IPS-18a (cell line): ENCODE results near the gene ELMOD2.

ENCODE experiments used
- H3K27ac ChIP-seq: one replicate; pipeline ENCODE4 v1.5.1; 2013; ENCODE audit warnings: low read length
- H3K27me3 ChIP-seq: one replicate; pipeline ENCODE4 v1.6.1; 2013; ENCODE audit warnings: mild to moderate bottlenecking, low read length; ENCODE audit not compliant: control insufficient read depth, insufficient read depth
- H3K36me3 ChIP-seq: one replicate; pipeline ENCODE4 v1.6.1; 2013; ENCODE audit warnings: low read depth, low read length; ENCODE audit not compliant: control insufficient read depth
- H3K4me1 ChIP-seq: one replicate; pipeline ENCODE4 v1.6.1; 2013; ENCODE audit warnings: low read depth, low read length; ENCODE audit not compliant: control insufficient read depth
- H3K4me3 ChIP-seq: one replicate; pipeline ENCODE4 v1.5.1; 2013; ENCODE audit warnings: low read length
- H3K9ac ChIP-seq: one replicate; pipeline ENCODE4 v1.6.1; 2013; ENCODE audit warnings: mild to moderate bottlenecking, low read length, moderate library complexity
- H3K9me3 ChIP-seq: one replicate; pipeline ENCODE4 v1.6.1; 2013; ENCODE audit warnings: low read depth, low read length; ENCODE audit not compliant: control insufficient read depth

ELMOD2 gene

GRCh38 chr4:140595065-140595464 lies 71.1 kb downstream of the ELMOD2 start:
- no peaks in the 10 kb centered on the region for H3K9me3 ChIP-seq
- H3K9ac ChIP-seq: no peak overlapping the region
- H3K36me3 ChIP-seq: no peaks in the 10 kb centered on the region
- H3K4me3 ChIP-seq: no peak overlapping the region
- H3K4me1 ChIP-seq: no peaks in the 10 kb centered on the region
- H3K27ac ChIP-seq: no peak overlapping the region
- no peaks in the 10 kb centered on the region for H3K27me3 ChIP-seq

GRCh38 chr4:140600408-140600807 lies 76.4 kb downstream of the ELMOD2 start:
- Histone ChIP-seq H3K9ac (no peak overlapping the region), H3K27me3 (no peaks in the 10 kb centered on the region), H3K9me3 (no peaks in the 10 kb centered on the region), H3K36me3 (no peaks in the 10 kb centered on the region), H3K4me1 (no peaks in the 10 kb centered on the region), H3K4me3 (no peak overlapping the region), H3K27ac (no peak overlapping the region)

- no peaks in the 10 kb centered on the region for H3K4me1 ChIP-seq
- H3K4me3 ChIP-seq: no peak overlapping the region
- H3K27me3 ChIP-seq: no peaks in the 10 kb centered on the region
- no peak overlapping the region for H3K27ac ChIP-seq
- no peaks in the 10 kb centered on the region for H3K9me3 ChIP-seq
- H3K9ac ChIP-seq: no peak overlapping the region
- no peaks in the 10 kb centered on the region for H3K36me3 ChIP-seq
These were observed 78.7 kb downstream of the ELMOD2 start for GRCh38 chr4:140602714-140603113.

GRCh38 chr4:140603286-140603685 lies 79.3 kb downstream of the ELMOD2 start:
- H3K9ac ChIP-seq: no peak overlapping the region
- H3K9me3 ChIP-seq: no peaks in the 10 kb centered on the region
- H3K36me3 ChIP-seq: no peaks in the 10 kb centered on the region
- H3K27ac ChIP-seq: no peak overlapping the region
- H3K27me3 ChIP-seq: no peaks in the 10 kb centered on the region
- no peak overlapping the region for H3K4me3 ChIP-seq
- no peaks in the 10 kb centered on the region for H3K4me1 ChIP-seq
